ENCODE results near the gene PSMC6.

DNA sequence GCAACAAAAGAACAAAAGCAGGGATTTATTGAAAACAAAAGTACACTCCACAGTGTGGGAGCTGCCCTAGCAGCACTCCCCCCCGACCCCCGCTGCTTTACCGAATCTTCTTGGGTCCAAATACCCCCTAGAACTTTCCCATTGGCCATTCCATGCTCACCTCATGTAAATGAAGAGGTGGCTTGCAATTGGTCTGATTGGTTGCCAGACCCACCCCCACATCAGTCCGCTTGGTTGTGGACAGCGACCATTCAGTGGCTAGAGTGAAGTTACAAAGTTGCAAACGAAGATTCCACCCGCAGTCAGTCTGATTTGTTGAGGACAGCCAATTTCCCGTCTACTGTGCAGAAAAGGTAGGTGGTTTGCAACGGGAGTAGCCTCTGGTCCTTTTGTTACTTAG is 26.8 kb downstream of the PSMC6 start:
- TF ChIP-seq POLR2A (IDR thresholded peaks at IDR 0.05), result no peak
- TF ChIP-seq, protein P1, sequence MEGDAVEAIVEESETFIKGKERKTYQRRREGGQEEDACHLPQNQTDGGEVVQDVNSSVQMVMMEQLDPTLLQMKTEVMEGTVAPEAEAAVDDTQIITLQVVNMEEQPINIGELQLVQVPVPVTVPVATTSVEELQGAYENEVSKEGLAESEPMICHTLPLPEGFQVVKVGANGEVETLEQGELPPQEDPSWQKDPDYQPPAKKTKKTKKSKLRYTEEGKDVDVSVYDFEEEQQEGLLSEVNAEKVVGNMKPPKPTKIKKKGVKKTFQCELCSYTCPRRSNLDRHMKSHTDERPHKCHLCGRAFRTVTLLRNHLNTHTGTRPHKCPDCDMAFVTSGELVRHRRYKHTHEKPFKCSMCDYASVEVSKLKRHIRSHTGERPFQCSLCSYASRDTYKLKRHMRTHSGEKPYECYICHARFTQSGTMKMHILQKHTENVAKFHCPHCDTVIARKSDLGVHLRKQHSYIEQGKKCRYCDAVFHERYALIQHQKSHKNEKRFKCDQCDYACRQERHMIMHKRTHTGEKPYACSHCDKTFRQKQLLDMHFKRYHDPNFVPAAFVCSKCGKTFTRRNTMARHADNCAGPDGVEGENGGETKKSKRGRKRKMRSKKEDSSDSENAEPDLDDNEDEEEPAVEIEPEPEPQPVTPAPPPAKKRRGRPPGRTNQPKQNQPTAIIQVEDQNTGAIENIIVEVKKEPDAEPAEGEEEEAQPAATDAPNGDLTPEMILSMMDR (IDR thresholded peaks at IDR 0.05), result no peak
